Muscle of arm (tissue), 12 donors: Measurements from ENCODE around the gene RANBP9. TPM values are rescaled to one million over a fixed set of nuclear protein-coding genes. Genes with fewer than 3 reads are reported as not detected.

ENCODE experiments used
- DNase-seq: peaks from one replicate; pipeline ENCODE4 v3.0.0-alpha.2; 2013
- polyA plus RNA-seq, 12 donors: library from polyadenylated mRNA; unstranded; fragments of 120-200 nt; gene quantifications; one replicate each; pipeline ENCODE4 v1.2.1, GENCODE V29; 2013; ENCODE audit not compliant: insufficient read length in 12 of 12

Gene RANBP9
- polyA plus RNA-seq, 12 donors = 17.7 to 53.9 (median 34.5) TPM; not detected in 1

DNA sequence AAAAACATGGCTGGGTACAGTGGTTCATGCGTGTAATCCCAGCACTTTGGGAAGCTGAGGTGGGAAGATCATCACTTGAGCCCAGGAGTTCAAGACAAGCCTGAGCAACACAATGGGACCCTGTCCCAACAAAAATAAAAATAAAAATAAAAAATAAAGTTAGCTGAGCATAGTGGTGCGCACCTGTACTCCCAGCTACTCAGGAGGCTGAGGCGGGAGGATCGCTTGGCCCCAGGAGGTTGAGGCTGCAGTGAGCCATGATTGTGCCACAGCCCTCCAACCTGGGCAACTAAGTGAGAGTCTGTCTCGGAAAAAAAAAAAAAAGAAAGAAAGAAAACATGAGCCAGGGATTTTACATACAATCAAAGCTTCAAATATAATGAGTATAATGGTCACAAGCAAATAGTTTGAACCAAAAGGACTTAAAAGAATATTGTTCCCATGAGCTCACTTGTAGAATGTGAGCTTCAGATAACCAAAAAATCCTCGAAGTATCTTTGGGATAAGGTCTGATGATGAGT, 31.1 kb downstream of the RANBP9 start:
- DNase-seq = no peak

DNA sequence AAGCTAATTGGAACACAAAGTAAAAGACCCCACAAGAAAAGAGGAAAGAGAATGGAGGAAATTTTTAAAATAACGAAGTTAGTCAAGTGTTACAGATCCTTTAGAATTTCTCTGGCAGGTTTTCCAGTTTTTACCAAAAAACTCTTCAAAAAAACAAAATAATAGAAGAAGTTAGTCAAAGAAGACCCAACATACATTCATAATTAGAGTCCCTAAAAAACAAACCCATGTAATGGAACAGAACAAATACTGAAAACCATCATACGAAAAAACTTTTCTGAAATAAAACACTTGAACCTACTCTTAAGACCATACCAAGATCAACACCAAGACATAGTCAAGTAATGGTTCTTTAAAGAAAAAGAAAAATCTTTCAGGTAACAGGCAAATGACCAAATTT, 31.6 kb downstream of the RANBP9 start:
- DNase-seq = no peak

DNA sequence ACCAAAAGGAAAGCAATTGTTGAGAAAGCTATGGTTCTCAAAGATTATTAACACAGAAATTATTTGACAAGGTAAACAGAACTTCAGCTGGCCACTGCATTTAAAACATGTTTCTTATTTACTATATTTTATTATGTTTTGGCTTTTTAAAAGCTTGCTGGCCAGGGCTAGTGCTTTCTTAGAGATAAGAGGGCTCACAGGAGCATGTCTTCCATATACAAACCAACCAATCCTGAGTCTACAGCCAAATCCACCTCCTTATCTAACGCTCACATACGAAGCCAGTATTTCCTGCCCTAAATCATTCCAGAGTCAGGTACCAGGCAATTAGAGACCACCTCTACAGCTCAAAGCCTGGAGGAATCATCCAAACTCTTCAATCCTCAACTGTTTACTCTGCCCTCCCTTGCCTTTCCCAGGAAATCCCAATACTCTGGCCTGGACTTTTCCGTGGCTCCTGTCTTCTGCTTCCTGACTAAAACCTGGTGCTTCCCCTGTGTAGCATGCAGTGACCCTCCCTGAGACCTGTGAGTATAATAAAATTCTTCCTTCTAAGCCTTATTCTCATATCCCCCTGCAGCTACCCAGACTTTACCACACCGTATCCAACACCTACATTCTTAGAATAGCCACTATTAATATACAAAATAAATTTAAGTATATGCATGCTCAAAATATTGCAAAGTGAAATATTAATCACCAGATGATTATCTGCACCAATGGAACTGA, 33.2 kb downstream of the RANBP9 start:
- no peak for DNase-seq

DNA sequence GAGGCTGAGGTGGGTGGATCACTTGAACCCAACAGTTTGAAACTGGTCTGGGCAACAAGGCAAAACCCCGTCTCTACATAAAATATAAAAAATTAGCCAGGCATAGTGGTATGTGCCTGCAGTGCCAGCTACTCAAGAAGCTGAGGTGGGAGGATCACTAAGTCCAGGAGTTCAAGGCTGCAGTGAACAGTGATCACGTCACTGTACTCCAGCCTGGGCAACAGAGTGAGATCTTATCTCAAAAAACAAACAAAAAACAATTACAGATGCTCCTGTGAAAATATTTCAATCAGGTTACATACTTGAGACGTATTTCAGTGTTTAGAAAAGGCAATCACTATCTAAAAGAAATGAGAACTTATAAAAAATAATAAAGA, 33.8 kb downstream of the RANBP9 start:
- DNase-seq = no peak

DNA sequence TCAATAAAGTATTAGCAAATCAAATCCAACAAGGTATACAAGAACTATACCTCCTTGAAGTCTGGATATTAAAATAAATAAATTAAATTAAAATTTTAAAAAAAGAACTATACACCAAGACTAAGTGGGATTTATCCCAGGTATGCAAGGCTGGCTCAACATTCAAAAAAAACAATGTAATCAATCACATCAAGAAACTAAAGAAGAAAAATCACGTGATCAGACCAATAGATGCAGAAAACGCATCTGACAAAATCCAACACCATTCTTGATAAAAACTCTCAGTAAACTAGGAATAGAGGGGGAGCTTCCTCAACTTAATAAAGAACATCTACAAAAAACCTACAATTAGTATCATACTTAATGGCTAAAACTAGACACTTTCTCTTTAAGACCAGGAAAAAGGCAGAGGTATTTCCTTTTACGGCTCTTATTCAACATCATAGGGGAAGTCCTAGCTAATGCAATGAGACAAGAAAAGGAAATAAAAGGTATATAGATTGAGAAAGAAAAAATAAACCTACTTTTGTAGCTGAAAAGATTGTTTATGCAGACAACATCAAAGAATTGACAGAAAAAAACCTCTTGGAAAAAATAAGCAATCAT, 35.0 kb downstream of the RANBP9 start:
- DNase-seq = no peak

DNA sequence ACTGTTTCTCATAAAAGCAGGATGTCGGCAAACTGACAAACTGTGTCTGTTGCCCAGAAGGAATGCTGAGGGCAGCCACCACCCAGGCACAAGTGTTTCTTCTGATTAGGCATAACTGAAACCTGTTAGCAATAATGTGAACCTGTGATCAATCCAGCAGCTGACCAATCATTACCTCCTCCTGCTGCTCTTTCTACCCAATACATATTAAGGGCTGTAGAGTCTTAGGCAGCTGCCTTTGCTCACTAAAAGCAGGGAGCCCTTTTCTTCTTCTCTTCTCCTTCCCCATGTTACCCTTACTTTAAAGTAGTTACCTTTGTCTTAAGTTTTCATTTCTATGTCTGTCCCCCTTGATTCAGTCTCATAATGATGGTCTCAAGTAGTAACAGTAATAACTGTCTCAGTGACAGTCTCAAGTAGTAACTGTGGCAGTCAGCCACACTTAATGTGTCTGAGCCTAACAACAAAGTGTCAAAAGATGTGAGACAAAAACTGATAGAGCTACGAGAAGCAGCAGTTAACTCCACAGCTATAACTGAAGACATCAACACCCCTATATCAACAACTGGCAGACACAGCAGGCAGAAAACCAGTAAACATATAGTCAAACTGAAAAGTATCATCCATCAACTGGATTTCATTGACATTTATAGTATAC, 37.0 kb downstream of the RANBP9 start:
- no peak for DNase-seq

DNA sequence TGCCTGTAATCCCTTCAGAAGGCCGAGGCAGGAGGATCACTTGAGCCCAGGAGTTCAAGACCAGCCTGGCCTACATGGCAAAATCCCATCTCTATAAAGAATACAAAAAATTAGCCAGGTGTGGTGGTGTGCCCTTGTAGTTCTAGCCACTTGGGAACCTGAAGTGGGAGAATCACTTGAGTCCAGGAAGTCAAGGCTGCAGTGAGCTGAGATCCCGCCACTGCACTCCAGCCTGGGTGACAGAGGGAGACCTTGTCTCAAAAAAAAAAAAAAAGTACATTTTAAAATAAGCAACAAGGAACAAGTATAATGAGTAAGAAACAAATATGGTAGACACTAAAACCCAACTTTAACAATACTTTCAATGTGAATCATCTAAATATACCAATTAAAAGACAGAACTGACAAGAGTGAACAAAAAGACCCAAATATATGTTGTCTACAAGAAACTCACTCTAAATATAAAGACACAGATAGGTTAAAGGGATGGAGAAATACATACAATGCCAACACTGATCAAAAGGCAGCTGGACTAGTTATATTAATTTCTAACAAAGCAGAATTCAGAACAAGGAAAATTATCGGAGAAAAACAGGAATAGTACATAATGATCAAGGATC, 37.7 kb downstream of the RANBP9 start:
- no peak for DNase-seq

DNA sequence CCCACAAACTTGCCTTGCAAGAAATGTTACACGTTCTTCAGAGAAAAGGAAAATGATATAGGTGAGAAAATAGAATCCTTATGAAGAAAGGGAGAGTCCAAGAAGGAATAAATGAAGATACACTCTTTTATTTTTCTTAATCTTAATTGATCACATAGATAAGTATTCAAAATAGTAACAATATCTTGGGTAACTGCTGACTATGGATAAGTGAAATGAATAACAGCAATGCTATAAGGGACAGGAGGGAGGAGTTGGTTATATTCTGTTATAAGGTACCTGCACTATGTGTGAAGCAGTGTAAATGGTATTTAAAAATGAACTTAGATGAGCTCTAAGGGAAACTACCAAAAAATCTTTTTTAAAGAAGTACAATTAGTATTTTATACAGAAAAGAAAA, 38.3 kb downstream of the RANBP9 start:
- DNase-seq = no peak

DNA sequence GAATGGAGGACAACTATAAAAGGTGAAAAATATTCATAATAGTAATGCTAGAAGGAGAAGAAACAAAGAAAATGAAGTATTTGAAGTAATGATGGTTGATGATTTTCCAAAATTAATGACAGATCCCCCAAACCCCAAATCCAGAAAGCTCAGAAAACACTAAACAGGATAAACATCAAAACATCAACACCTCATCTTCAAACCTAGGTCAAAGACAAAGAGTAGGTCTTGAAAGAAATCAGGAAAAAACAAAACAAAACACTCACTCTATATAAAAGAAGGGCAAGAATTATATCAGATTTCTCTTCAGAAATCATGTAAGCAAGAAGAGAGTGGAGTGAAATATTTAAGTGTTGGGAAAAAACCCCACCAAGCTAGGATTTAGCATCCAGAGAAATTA, 38.7 kb downstream of the RANBP9 start:
- no peak for DNase-seq

DNA sequence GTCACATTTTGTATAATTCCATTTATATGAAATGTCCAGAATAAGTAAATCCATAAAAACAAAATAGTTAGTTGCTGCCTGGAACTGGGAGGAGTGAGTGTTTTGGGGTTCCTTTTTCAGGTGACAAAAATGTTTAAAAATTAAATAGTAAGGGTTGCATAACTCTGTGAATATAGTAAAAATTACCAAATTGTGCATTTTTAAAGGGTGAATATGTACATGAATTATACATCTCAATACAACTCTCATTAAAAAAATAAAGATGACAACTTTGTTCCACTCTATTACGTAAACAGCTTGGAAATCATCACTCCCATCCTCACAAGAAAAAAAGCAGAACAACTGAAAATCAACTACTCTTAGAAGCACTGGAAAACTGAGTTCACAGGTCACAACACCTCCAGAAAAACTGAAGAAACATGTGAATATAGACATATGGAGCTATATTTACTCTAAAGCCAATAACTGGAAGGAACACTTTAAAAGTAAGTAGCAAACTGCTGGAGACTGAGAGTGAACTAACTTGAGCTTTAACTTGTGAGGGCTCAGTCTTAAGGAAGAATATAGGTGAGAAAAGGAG, 40.0 kb downstream of the RANBP9 start:
- no peak for DNase-seq

DNA sequence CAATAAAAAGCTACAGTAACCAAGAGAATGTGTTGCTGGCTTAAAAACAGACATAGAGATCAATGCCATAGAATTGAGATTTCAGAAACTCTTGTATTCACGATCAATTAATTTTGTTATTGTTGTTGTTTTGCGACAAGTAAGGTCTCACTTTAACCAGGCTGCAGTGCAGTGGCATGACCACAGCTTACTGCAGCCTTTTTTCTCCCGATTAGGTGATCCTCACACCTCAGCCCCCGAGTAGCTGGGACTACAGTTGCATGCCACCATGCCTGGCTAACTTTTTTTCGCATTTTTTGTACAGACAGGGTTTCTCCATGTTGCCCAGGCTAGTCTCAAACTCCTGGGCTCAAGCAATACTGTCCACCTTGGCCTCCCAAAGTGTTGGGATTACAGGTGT, 42.2 kb downstream of the RANBP9 start:
- DNase-seq = no peak

DNA sequence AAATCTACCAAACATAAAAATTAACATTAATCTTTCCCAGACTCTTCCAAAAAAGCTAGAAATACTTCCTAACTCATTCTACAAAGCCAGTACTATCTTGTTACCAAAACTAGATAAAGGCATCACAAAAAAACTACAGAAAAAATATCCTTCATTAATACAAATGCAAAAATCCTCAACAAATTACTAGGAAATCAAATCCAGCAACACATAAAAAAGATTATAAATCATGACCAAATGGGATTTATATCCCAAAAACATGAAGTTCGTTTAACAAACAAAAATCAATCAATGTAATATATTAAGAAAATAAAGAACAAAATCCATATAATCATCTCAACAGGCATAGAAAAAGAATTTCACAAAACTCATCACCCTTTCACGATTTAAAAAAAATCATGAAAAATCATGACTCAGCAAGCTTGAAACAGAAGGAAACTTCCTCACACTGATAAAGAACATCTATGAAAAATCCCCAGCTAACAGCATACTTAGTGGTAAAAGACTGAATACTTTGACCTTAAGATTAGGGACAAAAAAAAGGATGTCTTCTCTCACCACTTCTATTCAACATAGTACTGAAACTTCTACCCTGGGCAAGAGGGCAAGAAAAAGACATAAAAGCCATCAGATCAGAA, 43.2 kb downstream of the RANBP9 start:
- no peak for DNase-seq

DNA sequence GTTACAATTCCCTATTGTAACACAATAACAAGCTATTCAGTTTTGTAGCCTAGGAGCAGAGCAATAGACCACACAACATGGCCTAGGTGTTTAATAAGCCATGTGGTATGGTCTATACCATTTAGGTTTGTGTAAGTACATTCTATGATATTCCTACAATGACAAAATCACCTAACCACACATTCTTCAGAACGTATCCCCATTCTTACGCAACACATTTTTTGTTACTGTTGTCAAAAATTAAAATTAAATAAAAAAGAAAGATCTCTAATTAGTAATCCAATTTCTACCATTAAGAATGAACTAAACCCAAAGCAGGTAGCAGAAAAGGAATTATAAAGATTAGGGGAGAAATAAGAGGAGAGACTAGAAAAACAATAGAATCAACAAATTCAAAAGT, 44.0 kb downstream of the RANBP9 start:
- DNase-seq = no peak

DNA sequence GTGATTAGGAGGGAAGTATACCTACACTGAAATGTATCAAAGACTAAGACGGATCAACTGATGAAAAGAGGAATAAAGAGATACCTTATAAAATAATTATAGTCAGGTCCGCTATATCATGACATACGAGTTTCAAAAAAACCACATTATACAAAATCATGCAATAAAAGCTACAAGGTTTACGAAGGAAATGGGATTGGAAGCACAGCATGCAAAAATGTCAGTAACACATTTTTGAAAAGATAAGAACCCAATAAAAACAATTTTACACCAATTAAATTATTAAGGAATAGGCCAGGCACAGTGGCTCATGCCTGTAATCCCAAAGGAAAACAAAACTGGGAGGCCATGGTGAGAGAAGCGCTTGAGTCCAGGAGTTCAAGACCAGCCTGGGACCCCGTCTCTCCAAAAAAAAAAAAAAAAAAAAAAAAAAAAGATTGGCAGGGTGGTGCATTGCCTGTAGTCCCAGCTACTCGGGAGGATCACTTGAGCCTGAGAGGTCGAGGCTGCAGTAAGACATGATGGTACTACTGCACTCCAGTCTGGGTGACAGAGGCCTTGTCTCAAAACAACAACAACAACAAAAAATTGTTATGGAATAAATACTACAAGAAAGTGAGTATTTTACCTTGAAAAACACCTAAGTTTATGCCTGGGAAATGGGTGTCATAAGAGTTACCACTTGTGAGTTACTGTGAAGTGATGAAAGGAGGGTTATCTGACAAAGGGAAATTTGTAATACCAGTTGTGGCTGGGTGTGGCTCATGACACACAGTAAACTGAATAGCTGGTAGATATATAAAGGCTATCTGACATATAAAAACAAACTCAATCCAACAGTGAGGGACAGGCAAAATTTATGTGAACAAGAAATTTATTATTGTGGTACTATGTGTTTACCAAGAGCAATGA, 45.2 kb downstream of the RANBP9 start:
- DNase-seq = no peak

DNA sequence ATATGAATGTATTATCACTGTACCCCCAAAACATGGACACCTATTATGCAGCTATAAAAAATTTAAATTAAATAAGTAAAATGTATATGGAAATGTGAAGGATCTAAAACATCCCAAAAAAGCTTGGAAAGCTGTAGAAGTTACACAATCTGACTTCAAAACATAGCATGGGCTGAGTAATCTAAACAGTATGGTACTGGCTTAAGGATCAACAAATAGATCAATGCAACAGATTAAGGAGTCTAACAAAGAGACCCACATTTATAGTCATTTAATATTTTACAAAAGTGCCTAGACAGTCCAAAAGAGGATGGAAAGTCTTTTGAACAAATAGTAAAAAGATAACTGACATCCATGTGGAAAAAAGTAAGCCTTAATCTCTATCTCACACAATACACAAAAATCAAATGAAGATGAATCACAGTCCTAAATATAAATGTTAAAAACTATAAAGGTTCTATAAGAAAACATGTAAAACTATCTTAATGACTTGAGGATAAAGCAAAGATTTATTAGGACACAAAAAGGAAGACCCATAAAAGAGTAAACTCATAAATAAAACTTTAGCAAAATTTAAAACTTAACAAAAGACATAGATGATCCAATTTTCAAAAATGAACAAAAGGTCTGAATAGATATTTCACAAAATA, 46.8 kb downstream of the RANBP9 start:
- DNase-seq = no peak

DNA sequence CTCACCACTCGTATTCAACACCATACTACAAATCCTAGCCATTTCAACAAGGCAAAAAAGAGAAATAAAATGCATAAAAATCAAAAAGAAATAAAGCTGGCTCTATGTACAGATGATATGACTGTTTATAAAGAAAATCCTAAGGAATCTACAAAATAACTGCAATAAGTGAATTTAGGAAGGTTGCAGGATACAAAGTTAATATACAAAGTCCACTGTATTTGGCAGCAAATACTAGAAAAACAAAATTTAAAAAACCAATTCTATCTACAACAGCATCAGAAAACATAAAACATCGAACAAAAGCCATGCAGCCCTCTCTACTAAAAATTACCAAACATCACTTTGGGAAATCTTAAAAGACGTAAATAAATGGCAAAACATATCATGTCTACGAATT, 47.6 kb downstream of the RANBP9 start:
- DNase-seq = no peak

DNA sequence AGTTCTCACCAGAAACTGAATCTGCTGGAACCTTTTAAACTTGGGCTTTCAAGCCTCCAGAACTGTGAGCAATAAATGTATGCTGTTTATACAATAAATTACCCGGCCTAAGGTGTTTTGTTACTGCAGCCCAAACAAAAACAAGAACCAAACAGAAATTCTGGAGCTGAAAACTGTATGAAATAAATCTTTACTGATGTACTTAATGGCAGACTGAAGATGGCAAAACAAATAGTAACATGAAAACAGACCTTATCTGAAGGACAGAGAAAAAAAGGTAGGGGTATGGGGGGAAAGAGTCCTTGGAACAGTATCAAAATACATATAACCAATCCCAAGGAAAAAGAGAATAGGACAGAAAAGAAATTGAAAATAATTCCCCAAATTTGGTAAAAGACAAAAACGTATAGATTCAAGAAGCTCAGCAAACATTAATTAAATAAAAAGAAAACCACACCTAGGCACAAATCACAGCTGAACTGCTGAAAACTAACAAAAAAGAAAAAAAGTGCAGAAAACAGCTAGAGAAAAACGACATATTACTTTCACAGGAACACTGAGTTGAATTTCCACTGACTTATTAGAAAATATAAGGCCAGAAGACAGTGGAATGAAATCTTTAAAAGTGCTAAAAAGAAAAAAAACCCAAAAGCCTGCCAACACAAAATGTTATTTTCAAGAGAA, 48.8 kb downstream of the RANBP9 start:
- DNase-seq = no peak

DNA sequence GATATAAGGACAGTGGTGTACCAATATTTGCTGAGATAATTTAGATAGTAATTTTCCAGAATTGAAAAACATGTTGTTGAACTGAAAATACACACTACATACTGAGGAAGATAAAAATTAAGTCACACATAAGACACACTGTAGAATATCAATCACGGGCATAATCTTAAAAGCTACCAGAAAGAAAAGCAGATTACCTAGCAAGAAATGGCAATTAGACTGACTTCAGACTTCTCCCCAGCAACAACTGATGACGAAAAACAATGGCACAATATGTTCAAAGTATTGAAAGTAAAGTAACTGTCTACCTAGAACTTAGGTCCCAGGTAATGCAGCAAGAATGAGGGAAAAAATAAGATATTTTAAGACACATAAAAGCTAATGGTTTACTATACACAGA, 50.0 kb downstream of the RANBP9 start:
- DNase-seq = no peak

DNA sequence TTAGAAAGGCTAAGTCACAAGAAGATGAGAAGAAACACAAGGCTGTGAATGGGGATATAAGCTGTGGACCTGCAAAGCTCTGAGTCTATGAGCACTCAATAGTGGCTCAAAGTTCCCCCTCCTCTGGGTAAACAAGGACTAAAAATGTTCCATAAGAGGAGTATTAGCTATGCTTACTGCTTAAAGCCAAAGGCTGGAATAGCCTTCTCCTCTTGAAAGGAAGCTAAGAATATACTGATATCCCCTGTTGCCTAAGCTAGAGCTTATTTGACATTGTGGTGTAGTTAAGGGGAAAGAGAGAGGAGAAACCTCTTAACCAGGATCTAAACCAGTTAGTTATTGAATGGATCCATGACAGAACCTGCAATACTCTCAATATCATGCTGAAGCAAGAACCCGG, 50.7 kb downstream of the RANBP9 start:
- no peak for DNase-seq

DNA sequence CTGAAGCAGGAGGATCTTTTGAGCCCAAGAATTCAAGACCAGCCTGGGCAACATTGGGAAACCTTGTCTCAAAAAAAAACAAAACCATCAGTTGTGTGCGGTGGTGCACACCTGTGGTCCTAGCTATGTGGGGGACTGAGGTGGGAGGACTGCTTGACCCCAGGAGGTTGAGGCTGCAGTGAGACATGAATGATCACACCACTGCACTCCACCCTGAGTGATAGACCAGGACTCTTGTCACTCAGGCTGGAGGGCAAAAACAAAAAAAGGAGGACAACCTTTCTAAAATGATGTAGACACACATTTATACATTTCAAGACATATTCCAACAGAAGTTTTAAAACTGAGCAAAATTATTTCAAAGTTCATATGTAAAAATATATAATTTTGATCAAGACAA, 51.4 kb downstream of the RANBP9 start:
- DNase-seq = no peak
